Endothelial cell of umbilical vein (primary cell): ENCODE results near the gene CARD6.

ENCODE experiments used
- EZH2 ChIP-seq: IDR thresholded peaks from 2 replicates; pipeline ENCODE4 v1.6.1; 2012; ENCODE audit warnings: borderline replicate concordance, low read depth, mild to moderate bottlenecking, moderate library complexity, low read length, inconsistent platforms; ENCODE audit not compliant: severe bottlenecking
- FOS ChIP-seq: IDR thresholded peaks from 2 replicates; pipeline ENCODE4 v1.6.1; 2011; ENCODE audit warnings: mild to moderate bottlenecking, low read length, moderate library complexity, borderline replicate concordance; ENCODE audit not compliant: insufficient read depth
- JUN ChIP-seq: IDR thresholded peaks from 2 replicates; pipeline ENCODE4 v1.6.1; 2011; ENCODE audit warnings: borderline replicate concordance, low read depth; ENCODE audit not compliant: insufficient read length, insufficient read depth
- MYC ChIP-seq: IDR thresholded peaks from one replicate; pipeline ENCODE4 v1.6.1; 2011; ENCODE audit warnings: mild to moderate bottlenecking, low read depth, low read length
- POLR2A ChIP-seq: IDR thresholded peaks from 2 replicates; pipeline ENCODE4 v1.6.1; 2012; ENCODE audit warnings: low read depth, mild to moderate bottlenecking, control low read depth, low read length
- POLR2AphosphoS5 ChIP-seq: IDR thresholded peaks from 2 replicates; pipeline ENCODE4 v1.6.1; 2012; ENCODE audit warnings: low read depth, mild to moderate bottlenecking, control low read depth, low read length, moderate library complexity; ENCODE audit not compliant: insufficient read depth
- TF ChIP-seq, protein P1 (sequence below), 2 donors: IDR thresholded peaks; 1 replicate in 1 of 2; 2 replicates in 1 of 2; pipeline ENCODE4 v1.5.1; 2011; ENCODE audit warnings: low read length in 2 of 2, mild to moderate bottlenecking in 2 of 2, moderate library complexity in 2 of 2, control low read depth in 1 of 2, inconsistent platforms in 1 of 2, low read depth in 1 of 2; ENCODE audit not compliant: insufficient read depth in 1 of 2; ENCODE audit errors: extremely low read depth in 1 of 2
- TF ChIP-seq, protein P2 (sequence below): IDR thresholded peaks from 2 replicates; pipeline ENCODE4 v1.6.1; 2011; ENCODE audit not compliant: insufficient read depth, insufficient read length

DNA sequence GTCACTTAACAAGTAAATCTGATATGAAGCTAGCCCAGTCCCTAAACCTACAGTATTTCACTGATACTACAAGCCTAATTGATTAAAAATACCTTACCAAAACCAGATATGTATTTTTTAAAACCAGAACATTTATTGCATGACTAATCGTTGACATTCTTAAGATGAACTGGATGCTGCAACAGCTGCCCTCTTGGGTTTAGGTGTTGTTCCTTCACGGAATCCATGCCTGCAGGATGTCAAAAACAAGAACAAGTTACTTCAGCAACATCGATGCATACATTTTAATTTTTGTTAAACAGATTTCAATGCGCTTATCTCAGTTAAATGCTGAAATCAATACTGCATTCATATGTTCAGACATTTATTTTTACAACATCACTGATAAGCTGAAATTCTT, 8.8 kb upstream of the CARD6 start:
- TF ChIP-seq POLR2A (no peak), EZH2 (no peak), JUN (no peak), MYC (no peak), POLR2AphosphoS5 (no peak), FOS (no peak)
- TF ChIP-seq, protein P1, sequence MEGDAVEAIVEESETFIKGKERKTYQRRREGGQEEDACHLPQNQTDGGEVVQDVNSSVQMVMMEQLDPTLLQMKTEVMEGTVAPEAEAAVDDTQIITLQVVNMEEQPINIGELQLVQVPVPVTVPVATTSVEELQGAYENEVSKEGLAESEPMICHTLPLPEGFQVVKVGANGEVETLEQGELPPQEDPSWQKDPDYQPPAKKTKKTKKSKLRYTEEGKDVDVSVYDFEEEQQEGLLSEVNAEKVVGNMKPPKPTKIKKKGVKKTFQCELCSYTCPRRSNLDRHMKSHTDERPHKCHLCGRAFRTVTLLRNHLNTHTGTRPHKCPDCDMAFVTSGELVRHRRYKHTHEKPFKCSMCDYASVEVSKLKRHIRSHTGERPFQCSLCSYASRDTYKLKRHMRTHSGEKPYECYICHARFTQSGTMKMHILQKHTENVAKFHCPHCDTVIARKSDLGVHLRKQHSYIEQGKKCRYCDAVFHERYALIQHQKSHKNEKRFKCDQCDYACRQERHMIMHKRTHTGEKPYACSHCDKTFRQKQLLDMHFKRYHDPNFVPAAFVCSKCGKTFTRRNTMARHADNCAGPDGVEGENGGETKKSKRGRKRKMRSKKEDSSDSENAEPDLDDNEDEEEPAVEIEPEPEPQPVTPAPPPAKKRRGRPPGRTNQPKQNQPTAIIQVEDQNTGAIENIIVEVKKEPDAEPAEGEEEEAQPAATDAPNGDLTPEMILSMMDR (IDR thresholded peaks at IDR 0.05; ENCODE audit: extremely low read depth in 1 of 2, insufficient read depth in 1 of 2, low read depth in 1 of 2, low read length in 2 of 2) = no peak
- TF ChIP-seq, protein P2, sequence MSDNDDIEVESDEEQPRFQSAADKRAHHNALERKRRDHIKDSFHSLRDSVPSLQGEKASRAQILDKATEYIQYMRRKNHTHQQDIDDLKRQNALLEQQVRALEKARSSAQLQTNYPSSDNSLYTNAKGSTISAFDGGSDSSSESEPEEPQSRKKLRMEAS = no peak
